ENCODE data around the gene MBD3L5. TPM values are rescaled to one million over a fixed set of nuclear protein-coding genes. Genes with fewer than 3 reads are reported as not detected.
"Not testable (repeated sequence)": the region's sequence is repeated elsewhere in the genome, so short reads cannot be mapped to it uniquely, and the experiment has no call there.

MBD3L5 gene
- total RNA-seq (not detected in 2 replicates), polyA plus RNA-seq (not detected in 2 replicates)

DNA sequence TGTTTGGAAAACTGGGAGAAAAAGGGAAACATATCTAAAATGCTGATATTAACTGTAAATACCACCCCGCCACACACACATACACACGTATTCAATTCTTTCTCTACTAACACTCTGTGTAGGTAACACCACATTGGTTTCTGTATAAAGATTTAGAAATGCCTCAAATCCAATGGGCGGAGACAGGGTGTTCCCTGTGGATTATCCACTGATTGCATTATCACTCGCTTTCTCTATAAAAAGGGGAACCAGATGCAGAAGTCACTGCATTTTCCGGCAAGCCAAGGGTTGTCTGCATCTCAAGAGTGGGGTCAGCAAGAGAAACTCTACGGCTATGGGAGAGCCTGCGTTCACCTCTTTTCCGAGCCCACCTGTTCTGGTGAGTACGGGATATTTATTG lies at the start of gene MBD3L5:
Gene MBD3L5 (plus strand): TSS at position 301 of the 400 bp plus-strand sequence. CDS start 34 bp downstream, at position 335.
- H3K27ac ChIP-seq; DNase-seq (ENCODE audit: low read depth in 1 of 2, low spot score in 1 of 2); H3K27me3 ChIP-seq; H3K9me3 ChIP-seq (ENCODE audit: low read depth); H3K4me1 ChIP-seq (ENCODE audit: low read depth); H3K4me3 ChIP-seq; H3K36me3 ChIP-seq: not testable (repeated sequence)

GRCh38 chr19:6983448-6983847 lies 46.9 kb upstream of the MBD3L5 start:
- no peaks in the 10 kb centered on the region for H3K9me3 ChIP-seq (ENCODE audit: low read depth)
- H3K27ac ChIP-seq = no peak overlapping the region
- TF ChIP-seq, protein P1, sequence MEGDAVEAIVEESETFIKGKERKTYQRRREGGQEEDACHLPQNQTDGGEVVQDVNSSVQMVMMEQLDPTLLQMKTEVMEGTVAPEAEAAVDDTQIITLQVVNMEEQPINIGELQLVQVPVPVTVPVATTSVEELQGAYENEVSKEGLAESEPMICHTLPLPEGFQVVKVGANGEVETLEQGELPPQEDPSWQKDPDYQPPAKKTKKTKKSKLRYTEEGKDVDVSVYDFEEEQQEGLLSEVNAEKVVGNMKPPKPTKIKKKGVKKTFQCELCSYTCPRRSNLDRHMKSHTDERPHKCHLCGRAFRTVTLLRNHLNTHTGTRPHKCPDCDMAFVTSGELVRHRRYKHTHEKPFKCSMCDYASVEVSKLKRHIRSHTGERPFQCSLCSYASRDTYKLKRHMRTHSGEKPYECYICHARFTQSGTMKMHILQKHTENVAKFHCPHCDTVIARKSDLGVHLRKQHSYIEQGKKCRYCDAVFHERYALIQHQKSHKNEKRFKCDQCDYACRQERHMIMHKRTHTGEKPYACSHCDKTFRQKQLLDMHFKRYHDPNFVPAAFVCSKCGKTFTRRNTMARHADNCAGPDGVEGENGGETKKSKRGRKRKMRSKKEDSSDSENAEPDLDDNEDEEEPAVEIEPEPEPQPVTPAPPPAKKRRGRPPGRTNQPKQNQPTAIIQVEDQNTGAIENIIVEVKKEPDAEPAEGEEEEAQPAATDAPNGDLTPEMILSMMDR (IDR thresholded peaks at IDR 0.05; ENCODE audit: low read depth, low read length) = no peak
- H3K36me3 ChIP-seq = no peaks in the 10 kb centered on the region
- H3K4me3 ChIP-seq = no peak overlapping the region
- no peaks in the 10 kb centered on the region for H3K4me1 ChIP-seq (ENCODE audit: low read depth)
- H3K27me3 ChIP-seq = no peaks in the 10 kb centered on the region
- DNase-seq (ENCODE audit: low read depth in 1 of 2, low spot score in 1 of 2) = no peak

DNA sequence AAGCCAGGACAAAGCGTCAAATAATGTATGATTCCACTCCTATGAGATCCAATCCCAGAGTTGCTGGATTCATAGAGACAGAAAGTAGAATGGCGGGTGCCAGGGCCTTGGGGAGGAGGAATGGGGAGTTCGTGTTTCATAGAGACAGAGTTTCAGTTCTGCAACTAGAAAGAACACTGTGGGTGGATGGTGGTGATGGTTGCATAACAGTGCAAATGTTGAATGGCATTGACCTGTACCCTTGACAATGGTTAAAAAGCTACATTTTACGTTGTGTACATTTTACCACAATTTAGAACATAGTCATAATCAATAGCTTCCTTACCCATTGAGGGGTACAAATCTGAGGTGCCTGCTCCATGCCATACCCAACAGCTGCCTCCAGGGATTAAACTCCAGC lies 42.5 kb upstream of the MBD3L5 start:
- no peak for DNase-seq (ENCODE audit: low read depth in 1 of 2, low spot score in 1 of 2)
- H3K27me3 ChIP-seq = no peaks in the 10 kb centered on the region
- TF ChIP-seq, protein P1 (IDR thresholded peaks at IDR 0.05; ENCODE audit: low read depth, low read length) = no peak
- no peaks in the 10 kb centered on the region for H3K9me3 ChIP-seq (ENCODE audit: low read depth)
- no peaks in the 10 kb centered on the region for H3K36me3 ChIP-seq
- H3K4me1 ChIP-seq (ENCODE audit: low read depth) = no peaks in the 10 kb centered on the region
- H3K4me3 ChIP-seq = no peak overlapping the region
- no peak overlapping the region for H3K27ac ChIP-seq

- no peaks in the 10 kb centered on the region for H3K9me3 ChIP-seq (ENCODE audit: low read depth)
- H3K4me1 ChIP-seq (ENCODE audit: low read depth) = no peaks in the 10 kb centered on the region
- H3K27ac ChIP-seq = no peak overlapping the region
- no peak overlapping the region for H3K4me3 ChIP-seq
- no peaks in the 10 kb centered on the region for H3K36me3 ChIP-seq
- TF ChIP-seq, protein P1 (IDR thresholded peaks at IDR 0.05; ENCODE audit: low read depth, low read length) = no peak
- no peak for DNase-seq (ENCODE audit: low read depth in 1 of 2, low spot score in 1 of 2)
- no peaks in the 10 kb centered on the region for H3K27me3 ChIP-seq
These were observed 42.1 kb upstream of the MBD3L5 start for GRCh38 chr19:6988257-6988656.

DNA sequence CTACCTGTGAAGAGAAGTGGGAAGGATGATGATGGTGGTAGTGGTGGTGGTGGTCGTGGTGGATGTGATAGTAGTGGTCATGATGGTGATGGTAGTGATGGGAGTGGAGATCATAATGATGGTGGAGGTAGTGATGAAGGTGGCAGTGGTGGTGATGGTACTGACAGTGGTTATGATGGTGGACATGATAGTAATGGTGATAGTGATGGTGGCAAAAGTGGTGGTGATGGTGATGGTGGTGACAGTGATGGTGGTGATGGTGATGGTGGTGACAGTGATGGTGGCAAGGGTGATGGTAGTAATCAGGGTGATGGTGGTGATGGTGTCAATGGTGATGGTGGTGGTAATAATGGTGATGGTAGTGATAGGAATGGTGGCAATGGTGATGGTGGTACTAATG lies 35.3 kb upstream of the MBD3L5 start:
- H3K36me3 ChIP-seq = no peaks in the 10 kb centered on the region
- DNase-seq (ENCODE audit: low read depth in 1 of 2, low spot score in 1 of 2) = no peak
- no peaks in the 10 kb centered on the region for H3K4me1 ChIP-seq (ENCODE audit: low read depth)
- no peaks in the 10 kb centered on the region for H3K27me3 ChIP-seq
- no peak overlapping the region for H3K4me3 ChIP-seq
- H3K9me3 ChIP-seq (ENCODE audit: low read depth) = no peaks in the 10 kb centered on the region
- TF ChIP-seq, protein P1 (IDR thresholded peaks at IDR 0.05; ENCODE audit: low read depth, low read length) = no peak
- no peak overlapping the region for H3K27ac ChIP-seq

DNA sequence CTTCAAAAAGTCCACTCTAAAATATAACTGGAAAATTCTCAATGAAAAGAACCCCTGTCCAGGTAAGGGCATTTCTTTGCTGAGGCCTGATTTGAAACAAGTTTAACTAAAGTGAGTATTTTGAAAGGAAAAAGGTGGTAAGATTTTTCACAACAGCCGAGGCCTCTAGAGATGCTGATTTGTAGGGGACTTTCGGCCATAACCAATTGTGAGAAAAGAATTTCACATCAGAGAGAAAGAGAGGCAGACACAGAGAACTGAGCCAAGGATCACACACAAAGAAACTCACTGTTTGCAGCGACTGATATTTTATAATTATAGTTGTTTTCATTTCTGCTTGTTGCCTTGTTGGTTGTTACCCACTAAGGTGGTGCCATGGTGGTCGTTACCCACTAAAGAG lies 33.6 kb upstream of the MBD3L5 start:
- no peak overlapping the region for H3K27ac ChIP-seq
- H3K27me3 ChIP-seq = no peaks in the 10 kb centered on the region
- TF ChIP-seq, protein P1 (IDR thresholded peaks at IDR 0.05; ENCODE audit: low read depth, low read length) = no peak
- no peak overlapping the region for H3K4me3 ChIP-seq
- no peaks in the 10 kb centered on the region for H3K9me3 ChIP-seq (ENCODE audit: low read depth)
- no peaks in the 10 kb centered on the region for H3K36me3 ChIP-seq
- H3K4me1 ChIP-seq (ENCODE audit: low read depth) = no peaks in the 10 kb centered on the region
- DNase-seq (ENCODE audit: low read depth in 1 of 2, low spot score in 1 of 2) = no peak

Data from cardiac muscle cell (in vitro differentiated cells and primary cell).